ENCODE data around the gene PALD1.

DNA sequence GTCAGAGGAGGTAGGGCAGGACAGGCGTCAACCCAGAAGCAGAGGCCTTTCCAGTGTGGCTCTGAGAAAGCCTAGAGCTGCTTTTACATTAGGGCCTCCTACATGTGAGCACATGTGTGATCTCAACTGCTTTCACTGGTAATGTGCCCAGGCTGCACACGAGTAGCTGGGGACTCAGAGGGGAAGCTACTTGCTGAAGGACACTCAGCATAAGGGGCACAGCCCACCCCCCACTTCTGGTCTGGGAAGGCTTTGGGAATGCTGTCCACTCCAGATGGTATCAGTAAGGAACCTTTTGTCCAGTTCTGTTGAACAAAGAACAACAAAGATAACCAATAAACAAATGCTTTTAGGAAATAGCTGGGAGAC lies 105.1 kb downstream of the PALD1 start:
- TF ChIP-seq, protein P1, sequence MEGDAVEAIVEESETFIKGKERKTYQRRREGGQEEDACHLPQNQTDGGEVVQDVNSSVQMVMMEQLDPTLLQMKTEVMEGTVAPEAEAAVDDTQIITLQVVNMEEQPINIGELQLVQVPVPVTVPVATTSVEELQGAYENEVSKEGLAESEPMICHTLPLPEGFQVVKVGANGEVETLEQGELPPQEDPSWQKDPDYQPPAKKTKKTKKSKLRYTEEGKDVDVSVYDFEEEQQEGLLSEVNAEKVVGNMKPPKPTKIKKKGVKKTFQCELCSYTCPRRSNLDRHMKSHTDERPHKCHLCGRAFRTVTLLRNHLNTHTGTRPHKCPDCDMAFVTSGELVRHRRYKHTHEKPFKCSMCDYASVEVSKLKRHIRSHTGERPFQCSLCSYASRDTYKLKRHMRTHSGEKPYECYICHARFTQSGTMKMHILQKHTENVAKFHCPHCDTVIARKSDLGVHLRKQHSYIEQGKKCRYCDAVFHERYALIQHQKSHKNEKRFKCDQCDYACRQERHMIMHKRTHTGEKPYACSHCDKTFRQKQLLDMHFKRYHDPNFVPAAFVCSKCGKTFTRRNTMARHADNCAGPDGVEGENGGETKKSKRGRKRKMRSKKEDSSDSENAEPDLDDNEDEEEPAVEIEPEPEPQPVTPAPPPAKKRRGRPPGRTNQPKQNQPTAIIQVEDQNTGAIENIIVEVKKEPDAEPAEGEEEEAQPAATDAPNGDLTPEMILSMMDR (conservative IDR thresholded peaks at IDR 0.05; ENCODE audit: low read depth in 2 of 2) = no peak
- TF ChIP-seq ETS1 (IDR thresholded peaks at IDR 0.05) (no peak), POLR2AphosphoS5 (IDR thresholded peaks at IDR 0.05; ENCODE audit: low read depth) (no peak), REST (IDR thresholded peaks at IDR 0.05; ENCODE audit: unreplicated experiment) (no peak), ZNF114 (CRISPR knock-in tag; IDR thresholded peaks at IDR 0.05) (no peak), EZH2 (IDR thresholded peaks at IDR 0.05; ENCODE audit: low read depth, unreplicated experiment) (no peak), EZH2phosphoT487 (IDR thresholded peaks at IDR 0.05; ENCODE audit: unreplicated experiment) (no peak), CREB1 (CRISPR knock-in tag; IDR thresholded peaks at IDR 0.05; ENCODE audit: low read depth) (no peak), NANOG (IDR thresholded peaks at IDR 0.05; ENCODE audit: borderline replicate concordance) (no peak)
